GM18511 (cell line): Measurements from ENCODE around the gene EP300.
A peak's percentile ranks its signal among the peaks of the same experiment; 100 is the strongest.

Experiments used
- ATAC-seq: cut with Tn5 transposase; IDR thresholded peaks from one replicate; pipeline ENCODE4 v1.9.1; 2021; ENCODE audit warnings: mild to moderate bottlenecking, moderate library complexity; ENCODE audit not compliant: unreplicated experiment

The EP300 gene

GRCh38 chr22:41203118-41203517, 110.7 kb downstream of the EP300 start:
- ATAC-seq = no peak

DNA sequence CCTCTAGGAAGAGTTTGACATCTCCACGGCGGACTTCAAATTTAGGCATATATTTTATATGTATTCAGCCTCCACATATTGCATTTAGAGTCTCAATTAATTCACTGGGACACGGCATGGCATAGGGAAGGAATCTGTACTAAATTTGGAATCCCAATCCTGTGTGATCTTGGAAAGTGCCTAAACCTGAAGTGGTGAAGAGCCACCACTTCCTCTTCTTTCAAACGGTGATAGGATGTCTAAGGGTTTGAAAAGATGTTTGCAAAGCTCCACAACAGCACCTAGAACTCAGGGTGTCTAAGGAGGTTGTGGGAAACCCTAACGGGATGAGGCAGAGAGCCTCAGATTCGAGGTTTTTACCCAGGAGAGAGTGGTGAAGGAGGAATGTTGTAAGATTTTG, 111.7 kb downstream of the EP300 start:
- no peak for ATAC-seq

DNA sequence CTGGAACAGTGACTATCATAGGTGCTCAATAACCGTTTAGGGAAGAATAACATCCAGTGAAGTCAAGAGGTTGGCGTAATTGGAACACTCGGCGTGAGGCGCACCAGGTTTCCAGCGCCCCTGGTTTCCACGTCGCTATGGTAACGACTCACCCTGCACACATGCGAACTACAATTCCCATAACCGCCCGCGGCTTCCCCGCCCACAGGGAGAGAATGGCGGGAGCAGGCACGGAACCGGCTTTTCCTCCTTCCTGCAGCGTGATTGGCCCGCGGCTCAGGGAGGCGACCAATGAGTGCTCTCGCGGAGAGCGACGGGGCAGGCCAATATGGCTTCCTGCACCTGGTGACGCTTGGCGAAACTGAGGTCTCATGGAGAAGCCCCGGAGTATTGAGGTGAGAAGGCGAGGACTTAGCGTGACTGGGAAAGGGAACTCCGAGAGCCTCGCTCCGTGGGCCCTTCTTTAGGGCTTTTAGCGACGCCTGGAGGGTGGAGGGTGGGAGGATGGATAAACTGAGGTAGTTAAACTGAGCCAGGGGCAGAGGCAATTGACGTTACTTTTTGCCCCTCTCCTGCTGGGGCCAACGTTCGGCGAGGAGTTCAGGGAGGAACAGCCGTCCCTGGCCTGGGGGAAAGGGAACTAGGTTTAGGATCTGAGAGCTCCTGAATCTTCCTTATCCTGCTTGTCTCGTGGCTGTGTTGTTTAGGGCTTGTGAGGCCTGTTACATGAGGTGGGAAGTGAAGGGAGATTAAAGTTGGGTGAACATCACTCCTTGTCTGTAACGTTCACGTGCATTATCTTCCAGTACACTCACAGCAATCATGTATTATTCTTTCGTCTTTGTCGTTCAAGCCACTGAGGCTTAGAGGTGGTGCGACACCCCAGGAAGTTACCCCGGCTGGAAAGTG, 112.9 kb downstream of the EP300 start, which contains the start of gene L3MBTL2:
Gene L3MBTL2, plus strand, starts transcription at position 321 of the 909 bp plus-strand sequence. Its CDS starts 51 bp downstream, at position 372.
- peak; percentile 90 for ATAC-seq

DNA sequence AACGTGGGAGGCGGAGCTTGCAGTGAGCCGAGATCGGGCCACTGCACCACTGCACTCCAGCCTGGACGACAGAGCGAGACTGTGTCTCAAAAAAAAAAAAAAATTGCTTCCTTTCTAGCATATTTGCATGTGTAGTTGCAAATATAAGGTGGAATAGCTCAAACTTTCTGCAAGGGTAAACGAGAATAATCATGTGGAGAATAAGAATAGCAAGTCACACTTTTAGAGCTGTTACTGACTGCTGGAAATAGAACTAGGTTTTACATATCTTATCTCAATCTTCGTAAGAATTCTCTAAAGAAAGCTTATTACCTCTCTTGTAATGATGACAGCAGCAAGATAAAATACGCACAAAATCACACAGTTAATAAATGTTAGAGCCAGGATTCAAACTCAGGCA, 114.3 kb downstream of the EP300 start:
- ATAC-seq = no peak

DNA sequence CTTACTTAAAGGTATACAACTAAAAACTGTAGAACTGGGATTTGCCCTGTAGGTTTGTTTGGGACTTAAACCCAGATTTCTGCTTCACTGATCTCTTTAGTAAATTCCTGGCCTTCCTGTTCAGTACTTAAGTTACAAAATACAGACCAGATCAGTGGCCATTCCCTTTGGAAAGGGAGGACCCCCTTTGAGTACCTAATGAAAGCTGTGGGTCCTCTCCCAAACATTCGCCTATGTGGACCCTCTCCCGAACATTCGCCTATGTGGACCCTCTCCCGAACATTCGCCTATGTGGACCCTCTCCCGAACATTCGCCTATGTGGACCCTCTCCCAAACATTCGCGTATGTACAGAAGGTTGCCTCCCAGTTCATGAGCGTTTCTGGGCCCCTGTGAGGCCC, 123.0 kb downstream of the EP300 start:
- no peak for ATAC-seq

GRCh38 chr22:41215926-41216325, 123.5 kb downstream of the EP300 start:
- no peak for ATAC-seq

DNA sequence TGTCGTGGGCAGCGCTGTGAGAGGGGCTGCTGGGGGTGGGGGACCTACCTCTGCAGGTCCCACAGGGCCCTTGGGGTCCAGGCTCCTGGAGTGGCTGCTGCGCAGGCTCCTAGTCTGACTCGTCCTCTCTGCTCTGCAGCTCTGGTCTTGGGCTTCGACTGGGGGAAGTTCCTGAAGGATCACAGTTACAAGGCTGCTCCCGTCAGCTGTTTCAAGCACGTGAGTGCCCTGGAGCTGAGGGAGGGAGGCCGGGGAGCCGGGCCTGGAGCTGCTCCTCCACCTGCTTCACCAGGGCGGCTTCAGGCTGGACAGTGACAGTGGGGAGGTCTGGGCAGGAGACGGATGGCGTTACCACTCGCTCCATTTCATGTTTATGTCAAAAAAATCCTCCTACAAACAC, 124.6 kb downstream of the EP300 start:
- no peak for ATAC-seq

DNA sequence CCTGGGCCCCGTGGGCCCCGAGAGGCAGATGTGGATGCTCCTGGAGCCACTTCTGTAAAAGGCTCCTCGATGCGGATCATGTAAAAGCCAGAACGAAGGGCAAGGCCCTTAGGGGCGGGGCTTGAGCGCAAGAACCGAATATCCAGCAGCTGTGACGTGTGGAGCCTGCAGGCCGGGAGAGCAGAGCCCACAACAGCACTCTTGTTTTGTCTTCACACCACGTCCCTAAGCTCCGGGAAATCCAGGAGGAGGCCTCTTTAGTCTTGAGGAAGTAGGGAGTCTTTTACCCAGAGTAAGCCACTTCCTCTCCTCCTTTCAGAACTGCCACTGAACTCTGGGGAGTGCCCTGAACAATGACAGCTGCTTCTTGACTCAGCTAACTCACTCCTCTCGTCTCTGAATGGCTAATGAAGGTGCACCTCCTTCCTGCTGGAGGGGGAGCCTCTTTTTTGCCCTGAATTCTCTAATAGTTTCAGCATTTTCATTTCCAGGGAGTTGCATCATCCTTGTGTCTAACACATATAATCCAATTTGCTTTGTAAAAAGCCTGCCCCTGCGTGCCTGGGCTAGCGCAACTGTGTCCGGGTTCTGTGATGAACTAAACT, 125.3 kb downstream of the EP300 start:
- ATAC-seq = no peak

DNA sequence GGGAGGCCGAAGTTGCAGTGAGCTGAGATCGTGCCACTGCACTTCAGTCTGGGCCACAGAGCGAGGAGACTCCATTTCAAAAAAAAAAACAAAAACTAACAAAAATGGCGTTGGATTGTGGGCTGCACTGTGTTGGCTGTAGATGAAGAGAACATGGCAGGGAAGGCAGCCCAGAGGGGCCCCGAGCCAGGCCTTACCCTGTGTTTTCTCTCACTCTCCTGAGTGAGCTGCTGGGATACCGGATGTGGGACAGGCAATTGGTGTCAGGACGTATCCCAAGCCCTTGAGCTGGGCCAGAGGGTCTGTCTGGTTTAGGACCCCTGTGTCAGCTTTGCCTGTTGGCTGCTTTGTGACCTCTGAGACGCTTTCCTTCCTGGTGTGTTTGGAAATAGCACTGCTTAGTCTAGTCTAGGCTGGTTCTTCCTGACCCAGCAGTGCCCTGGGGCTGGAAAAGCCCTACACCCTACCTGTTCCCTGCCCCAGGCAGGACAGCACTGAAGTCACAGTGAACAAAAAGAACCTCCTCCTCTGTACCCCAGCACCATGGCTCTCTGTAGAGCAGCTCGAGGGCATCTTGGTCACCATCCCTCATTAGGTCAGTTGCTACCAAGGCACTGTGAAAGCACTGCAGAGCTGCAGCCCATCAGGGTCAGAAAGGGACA, 130.6 kb downstream of the EP300 start:
- ATAC-seq = no peak

- ATAC-seq = no peak
Observed at GRCh38 chr22:41223535-41223934, 131.1 kb downstream of the EP300 start.

DNA sequence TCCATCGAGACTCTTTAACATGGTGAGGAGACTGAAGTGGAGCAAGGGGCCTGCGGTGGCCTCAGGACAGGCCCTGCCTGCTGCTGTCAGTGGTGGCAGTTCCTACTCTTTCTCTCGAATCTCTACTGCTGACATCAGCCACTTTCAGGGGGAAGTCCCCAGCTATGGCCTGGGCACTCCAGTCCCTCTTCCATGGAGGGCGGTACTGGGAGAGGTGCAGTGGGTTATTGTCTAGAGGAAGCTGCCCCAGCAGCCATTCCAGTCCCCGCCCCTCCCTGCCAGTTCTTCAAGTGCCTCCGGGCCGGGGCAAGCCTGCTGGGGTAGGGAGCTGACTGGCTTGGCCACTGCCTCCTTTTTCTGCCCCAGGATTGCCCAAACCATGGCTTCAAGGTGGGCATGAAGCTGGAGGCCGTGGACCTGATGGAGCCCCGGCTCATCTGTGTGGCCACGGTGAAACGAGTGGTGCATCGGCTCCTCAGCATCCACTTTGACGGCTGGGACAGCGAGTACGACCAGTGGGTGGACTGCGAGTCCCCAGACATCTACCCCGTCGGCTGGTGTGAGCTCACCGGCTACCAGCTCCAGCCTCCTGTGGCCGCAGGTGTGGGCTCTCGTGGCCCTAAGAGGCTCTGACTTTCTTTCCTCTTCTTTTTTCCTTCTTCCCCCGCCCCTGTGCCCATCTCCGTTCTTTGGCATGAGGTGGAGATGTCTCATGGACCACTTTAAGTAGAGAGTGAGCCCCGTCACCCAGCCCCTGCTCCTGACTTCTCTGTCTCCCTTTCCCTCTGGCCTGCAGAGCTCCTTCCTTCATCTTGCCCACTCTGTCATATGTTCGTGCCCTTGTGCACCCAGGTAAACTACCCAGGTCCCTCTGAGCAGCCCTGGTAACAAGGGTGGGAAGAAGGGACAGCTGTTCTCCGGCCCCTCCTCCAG, 134.6 kb downstream of the EP300 start:
- ATAC-seq = no peak

DNA sequence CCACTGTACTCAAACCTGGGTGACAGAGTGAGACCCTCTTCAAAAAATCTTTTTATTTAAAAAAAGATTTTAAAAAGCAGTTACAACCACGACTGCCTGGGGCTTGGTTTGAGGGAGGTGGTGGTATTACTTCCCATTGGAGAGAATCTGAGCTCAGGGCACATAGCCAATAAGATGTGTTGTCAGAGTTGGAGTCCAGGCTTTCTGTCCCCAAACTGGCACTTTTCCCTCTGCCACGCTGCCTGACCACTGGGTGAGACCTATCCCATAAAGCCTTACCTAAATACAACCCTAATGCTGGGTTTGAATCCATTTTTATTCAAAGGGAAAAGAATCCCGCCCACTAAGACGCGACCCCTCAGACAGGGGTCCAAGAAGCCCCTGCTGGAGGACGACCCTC, 136.8 kb downstream of the EP300 start:
- no peak for ATAC-seq
